ENCODE results near the gene INCA1.

The INCA1 gene

DNA sequence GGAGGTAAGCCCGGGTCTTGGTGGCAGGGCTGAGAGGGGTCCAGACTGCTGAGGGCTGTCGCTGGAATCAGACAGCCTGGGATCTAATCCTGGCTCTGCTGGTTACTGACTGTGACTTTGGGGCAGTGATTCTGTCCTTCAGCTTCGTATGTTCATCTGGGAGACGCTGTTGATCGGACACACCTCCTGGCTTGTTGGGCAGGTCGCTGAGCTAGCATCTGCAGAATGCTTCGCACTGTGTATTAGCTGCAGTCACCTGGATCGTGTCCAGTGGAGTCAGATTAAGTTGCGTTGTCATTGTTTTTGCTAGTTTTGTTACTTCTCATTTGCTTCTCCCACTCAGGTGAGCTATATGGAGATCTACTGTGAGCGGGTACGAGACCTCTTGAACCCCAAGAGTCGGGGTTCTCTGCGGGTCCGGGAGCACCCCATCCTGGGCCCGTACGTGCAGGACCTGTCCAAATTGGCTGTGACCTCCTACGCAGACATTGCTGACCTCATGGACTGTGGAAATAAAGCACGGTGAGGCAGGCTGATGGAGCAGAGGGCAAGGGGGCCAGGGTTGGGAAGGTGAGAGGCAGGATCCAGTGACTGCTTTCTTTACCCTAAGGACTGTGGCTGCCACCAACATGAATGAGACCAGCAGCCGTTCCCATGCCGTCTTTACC lies 4.9 kb upstream of the INCA1 start:
- TF ChIP-seq POLR2A (IDR thresholded peaks at IDR 0.05; ENCODE audit: low read depth, low read length), result no peak
- no peak for TF ChIP-seq TAF1 (IDR thresholded peaks at IDR 0.05; ENCODE audit: borderline replicate concordance, low read depth, low read length)
- TF ChIP-seq POLR2AphosphoS5 (IDR thresholded peaks at IDR 0.05; ENCODE audit: low read depth, low read length), result no peak
- DNase-seq (ENCODE audit: insufficient read length), result no peak
- FAIRE-seq, result no peak

DNA sequence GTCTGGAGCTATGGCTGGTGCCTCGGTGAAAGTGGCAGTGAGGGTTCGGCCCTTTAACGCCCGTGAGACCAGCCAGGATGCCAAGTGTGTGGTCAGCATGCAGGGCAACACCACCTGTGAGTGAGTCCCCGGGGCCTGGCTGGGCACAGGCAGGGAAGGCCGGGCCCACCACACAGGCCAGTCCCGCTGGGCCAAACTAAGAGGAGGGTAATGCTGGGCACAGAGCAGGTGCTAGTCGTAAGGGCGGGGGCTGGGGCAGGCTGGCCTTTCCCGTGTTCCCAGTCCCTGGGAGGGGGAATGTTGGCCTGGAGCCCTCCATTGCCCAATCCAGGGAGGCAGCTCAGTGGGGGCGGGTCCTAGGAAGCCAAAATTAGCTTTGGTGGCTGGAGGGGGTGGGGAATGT lies 2.9 kb upstream of the INCA1 start:
- TF ChIP-seq POLR2AphosphoS5 (IDR thresholded peaks at IDR 0.05; ENCODE audit: low read depth, low read length) (no peak), POLR2A (IDR thresholded peaks at IDR 0.05; ENCODE audit: low read depth, low read length) (no peak), TAF1 (IDR thresholded peaks at IDR 0.05; ENCODE audit: borderline replicate concordance, low read depth, low read length) (no peak)
- FAIRE-seq, result no peak

DNA sequence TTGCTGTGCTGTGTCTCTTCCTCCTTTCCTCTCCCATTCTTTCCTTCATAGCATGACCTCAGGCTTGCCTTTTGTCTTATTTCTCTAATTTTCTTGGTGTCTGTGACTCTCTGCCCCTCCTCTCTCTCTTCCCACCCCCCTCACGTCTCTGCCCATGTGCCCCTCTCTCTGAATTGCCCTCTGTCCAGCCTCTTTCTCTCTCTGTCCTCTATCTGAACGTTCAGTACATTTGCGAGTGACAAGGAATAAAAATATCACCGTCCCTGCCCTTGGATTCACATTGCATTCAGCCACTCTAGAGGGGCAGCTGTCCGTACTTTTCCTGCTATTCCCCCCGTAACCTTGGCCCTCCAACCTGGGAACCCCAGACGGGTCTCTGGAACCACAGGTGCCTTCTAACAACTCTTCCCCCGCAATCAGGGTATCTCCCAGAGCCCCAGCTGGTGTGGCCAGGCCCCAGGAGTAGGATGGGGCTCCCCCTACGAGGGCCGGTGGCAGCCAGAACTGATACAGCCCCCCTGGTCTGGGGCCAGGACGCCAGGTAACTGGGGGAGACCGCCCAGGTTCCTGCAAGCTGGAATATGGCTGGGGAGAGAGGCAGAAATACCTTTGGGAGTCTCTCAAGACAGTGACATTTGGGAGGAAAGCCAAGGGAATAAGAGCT lies 2.2 kb upstream of the INCA1 start:
- TF ChIP-seq POLR2AphosphoS5 (IDR thresholded peaks at IDR 0.05; ENCODE audit: low read depth, low read length) (no peak), TAF1 (IDR thresholded peaks at IDR 0.05; ENCODE audit: borderline replicate concordance, low read depth, low read length) (no peak), POLR2A (IDR thresholded peaks at IDR 0.05; ENCODE audit: low read depth, low read length) (no peak)
- no peak for DNase-seq (ENCODE audit: insufficient read length)
- no peak for FAIRE-seq

More for the DNA sequence above, 2.9 kb upstream of the INCA1 start:
- no peak for DNase-seq (ENCODE audit: insufficient read length)

DNA sequence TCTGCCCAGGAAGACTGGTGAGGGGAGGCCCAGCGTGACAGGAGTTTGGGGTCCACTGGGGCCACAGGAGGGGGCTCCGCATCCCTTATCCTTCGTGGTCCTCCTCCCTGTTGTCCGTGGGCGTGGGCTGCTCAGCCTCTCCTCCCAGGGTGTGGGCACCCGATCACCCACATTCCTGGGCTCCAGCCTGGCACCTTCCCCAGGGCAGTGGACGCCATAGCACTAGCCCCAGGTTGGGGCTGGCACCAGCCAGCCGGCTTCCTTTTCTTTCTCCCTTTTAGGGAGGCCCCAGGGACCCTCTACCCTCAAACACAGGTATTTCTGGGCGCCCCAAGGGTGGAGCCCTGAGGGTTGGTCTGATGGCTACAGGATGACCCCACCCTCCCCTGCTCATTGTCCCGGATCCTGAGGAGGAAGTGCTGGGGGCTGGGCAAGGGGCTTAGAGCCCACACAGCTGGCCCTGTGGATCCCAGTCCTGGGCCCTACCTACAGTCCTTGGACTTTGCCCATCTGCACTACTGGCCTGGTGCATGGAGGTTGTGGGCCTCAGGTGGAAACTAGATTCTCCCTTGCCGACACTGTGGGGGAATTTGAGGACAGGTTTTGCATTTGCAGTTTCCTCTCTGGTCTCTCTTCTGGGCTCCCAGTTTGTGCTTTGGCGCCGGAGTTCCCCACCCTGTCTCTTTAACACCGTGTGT lies 1.6 kb upstream of the INCA1 start:
- TF ChIP-seq TAF1 (IDR thresholded peaks at IDR 0.05; ENCODE audit: borderline replicate concordance, low read depth, low read length) (no peak), POLR2AphosphoS5 (IDR thresholded peaks at IDR 0.05; ENCODE audit: low read depth, low read length) (no peak), POLR2A (IDR thresholded peaks at IDR 0.05; ENCODE audit: low read depth, low read length) (no peak)
- FAIRE-seq (peak; percentile 82), DNase-seq (ENCODE audit: insufficient read length) (no peak)

DNA sequence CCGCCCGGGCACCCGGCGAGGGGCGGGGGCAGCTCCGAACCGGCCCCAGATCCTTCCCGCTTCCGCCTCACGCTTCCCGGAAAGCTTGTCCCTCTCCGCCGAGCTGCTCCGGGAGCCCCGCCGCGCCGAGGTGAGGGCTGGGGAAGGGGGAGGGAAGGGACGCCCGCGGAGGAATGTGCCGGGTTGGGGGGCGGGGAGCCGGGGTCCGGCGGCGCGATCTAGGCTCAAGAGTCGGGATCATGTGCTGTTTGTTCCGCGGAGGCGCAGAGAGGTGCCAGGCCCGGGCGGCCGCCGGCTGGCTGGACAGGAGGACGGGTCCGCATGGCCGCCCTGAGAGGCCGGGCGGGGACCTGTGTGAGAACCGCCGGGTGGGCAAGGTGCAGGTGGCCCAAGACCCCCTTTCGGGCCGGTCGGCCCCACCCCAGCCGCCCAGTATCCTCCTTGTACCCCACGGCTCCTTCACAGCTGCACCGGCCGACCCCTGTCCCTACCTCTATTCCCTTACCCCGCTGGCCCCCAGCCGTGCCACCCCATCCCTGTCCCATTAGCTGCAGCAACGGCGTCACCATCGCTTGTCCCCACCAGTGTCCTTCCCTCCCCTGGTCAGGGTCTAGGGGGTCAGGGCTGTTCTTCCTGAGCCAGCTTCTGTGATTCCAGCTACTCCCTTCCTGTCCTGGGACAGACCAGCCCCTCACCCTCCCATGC lies 857 bp upstream of the INCA1 start:
- TF ChIP-seq POLR2A (IDR thresholded peaks at IDR 0.05; ENCODE audit: low read depth, low read length) (no peak), POLR2AphosphoS5 (IDR thresholded peaks at IDR 0.05; ENCODE audit: low read depth, low read length) (no peak)
- DNase-seq (ENCODE audit: insufficient read length) (no peak), FAIRE-seq (no peak)

DNA sequence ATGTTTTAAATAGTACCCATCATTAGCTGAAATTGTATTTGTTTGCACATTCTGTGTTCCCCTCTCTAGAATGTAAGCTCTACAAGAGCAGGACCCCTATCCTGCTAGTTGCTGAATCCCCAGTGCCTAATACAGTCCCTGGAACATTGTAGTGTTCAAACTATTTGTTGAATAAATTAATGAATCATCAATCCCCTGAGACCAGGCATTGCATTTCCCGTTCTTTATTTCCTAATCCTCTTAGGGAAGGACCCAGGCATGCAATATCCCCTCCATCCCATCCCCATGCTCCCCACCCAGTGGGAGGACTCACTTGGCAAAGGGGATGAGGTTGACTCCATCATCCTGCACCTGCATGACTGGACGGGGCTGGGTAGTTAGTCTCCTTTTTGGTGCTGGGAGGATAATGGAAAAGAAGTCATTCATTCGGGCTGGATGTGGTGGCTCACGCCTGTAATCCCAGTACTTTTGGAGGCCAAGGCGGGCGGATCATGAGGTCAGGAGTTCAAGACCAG lies 3.2 kb downstream of the INCA1 start:
- TF ChIP-seq POLR2A (IDR thresholded peaks at IDR 0.05; ENCODE audit: low read depth, low read length), result no peak
- FAIRE-seq (no peak), DNase-seq (ENCODE audit: insufficient read length) (no peak)

DNA sequence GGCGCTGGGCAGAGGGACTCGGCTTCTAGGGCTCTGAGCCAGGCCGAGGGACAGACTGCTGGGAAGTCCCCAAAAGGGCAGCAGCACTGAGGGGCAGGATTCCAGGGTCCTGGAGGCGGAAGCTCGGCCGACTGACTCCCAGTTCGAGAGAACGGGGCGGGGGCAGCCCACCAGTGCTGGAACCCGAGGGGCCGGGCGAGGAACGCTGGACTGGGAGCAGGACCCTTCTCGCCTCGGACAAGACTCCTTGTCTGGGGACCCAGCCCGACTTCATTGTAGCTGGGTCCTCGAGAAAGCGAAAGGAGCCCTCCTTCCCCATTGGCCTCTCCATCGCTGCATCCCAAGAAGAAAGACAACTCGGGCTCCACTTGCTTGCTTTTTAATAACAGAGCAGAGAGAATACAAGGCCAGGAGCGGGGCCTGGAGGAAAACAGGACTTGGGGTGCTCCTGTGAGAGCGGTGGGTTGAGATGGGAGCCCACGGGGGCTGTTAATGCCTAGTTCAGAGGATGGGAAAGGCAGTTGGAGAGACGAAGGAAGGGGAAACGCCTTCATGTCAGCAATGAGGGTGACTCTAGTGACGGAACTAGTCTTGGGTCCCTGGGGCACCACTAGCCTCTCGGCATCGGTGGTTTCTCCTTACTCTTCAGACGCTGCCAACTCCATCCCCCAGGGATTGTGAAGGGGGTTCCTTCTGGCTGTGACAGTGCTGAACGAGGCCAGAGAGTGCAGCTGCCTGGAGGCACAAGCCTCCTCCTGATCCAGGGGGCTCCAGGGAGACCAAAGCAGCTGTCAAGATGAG lies 9.4 kb downstream of the INCA1 start:
- FAIRE-seq (peak; percentile 77), DNase-seq (ENCODE audit: insufficient read length) (no peak)
- TF ChIP-seq POLR2A (IDR thresholded peaks at IDR 0.05; ENCODE audit: low read depth, low read length), result no peak

DNA sequence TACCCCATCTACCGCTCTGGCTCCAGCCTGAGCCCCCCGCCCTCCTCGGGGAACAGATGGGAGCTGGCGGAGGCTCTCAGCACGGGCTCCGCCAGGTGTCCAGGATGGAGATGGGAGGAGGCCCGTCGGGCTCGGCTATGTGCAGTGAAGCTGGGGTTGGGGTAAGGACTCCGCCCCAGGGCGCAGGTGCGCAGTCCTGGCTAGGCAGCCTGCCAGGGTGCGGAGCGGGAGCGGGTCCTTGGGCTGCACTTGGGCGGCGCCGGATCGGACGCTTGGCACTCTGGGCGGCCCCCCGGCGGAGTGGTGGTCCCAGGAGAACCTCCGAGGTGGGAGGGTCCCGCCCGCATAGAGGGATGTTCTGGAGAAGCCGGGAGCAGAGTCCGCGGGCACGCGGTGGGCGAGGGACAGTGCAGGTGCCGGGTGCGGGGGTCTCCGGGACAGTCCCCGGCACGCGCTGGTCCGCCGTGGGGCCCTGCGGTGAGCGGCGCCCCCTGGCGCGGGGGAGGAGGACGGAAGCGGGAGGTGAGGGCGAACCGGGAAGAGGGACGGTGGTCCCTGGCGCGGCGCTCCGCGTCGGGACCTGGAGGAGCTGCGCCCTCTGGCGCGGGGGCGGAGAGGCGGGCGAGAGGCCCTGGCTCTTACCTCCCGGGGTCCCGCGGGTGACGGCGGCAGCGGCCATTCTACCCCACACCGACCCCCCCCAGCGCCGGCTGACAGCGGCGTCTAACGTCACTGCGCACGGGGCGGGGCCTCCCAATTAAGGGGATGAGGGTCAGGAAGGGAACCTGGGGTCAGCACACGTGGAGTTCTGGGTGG lies 10.2 kb downstream of the INCA1 start, which contains the start of gene CAMTA2:
Gene CAMTA2 (minus strand): TSS at position 725 of the 816 bp plus-strand sequence. CDS start 1,453 bp downstream, outside the sequence.
- TF ChIP-seq TAF1 (IDR thresholded peaks at IDR 0.05; ENCODE audit: borderline replicate concordance, low read depth, low read length) (no peak), POLR2A (IDR thresholded peaks at IDR 0.05; ENCODE audit: low read depth, low read length) (peak; percentile 52; the same call in 1 of the 2 replicates), POLR2AphosphoS5 (IDR thresholded peaks at IDR 0.05; ENCODE audit: low read depth, low read length) (0 out of 2 replicates have a peak, but pooled peaks have one; percentile 31)
- FAIRE-seq (peak; percentile 95), DNase-seq (ENCODE audit: insufficient read length) (peak; percentile 86)

DNA sequence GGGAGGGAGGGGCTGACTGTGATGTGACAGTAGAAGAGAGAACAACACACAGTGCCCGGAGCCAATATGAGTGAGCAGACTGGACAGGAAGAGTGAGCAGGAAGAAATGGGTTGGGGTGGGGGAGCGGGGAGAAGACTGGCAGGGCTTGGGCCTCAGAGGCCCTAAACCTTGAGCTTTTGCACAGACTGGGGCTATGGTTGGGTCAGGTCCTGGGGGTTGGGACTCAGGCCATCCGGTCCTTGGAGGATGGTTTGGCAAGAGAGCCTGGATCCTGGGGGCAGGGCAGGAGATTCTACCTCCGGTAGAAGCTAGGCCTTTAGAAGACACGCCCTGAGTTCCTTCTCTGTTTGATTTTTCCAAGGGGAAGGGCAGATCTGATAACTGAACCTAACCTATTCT lies 10.9 kb downstream of the INCA1 start:
- no peak for FAIRE-seq
- no peak for DNase-seq (ENCODE audit: insufficient read length)

DNA sequence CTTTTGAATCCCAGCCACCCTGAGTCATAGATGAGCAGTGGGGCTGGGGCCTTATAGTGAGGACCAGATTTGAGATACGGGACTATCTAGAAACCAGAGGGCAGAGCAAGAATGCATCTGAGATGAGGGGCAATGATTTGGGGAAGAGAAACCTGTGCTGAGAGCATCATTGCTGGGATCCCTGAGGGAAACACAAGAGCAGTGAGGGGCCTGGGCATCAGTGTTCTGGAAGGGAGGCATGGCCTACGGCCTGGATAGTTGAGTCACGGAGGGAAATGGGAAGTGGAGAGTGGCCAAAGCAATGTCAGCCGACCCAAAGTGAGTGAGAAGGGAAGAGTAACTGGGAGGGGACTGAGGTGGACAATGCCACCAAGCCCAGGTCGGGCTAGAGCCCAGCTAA lies 15.0 kb downstream of the INCA1 start:
- no peak for FAIRE-seq
- no peak for DNase-seq (ENCODE audit: insufficient read length)
- TF ChIP-seq TAF1 (IDR thresholded peaks at IDR 0.05; ENCODE audit: borderline replicate concordance, low read depth, low read length), result no peak
- TF ChIP-seq POLR2AphosphoS5 (IDR thresholded peaks at IDR 0.05; ENCODE audit: low read depth, low read length), result no peak
- TF ChIP-seq POLR2A (IDR thresholded peaks at IDR 0.05; ENCODE audit: low read depth, low read length), result no peak

More for the DNA sequence above, 10.9 kb downstream of the INCA1 start:
- TF ChIP-seq POLR2A (IDR thresholded peaks at IDR 0.05; ENCODE audit: low read depth, low read length), result no peak
- no peak for TF ChIP-seq TAF1 (IDR thresholded peaks at IDR 0.05; ENCODE audit: borderline replicate concordance, low read depth, low read length)
- TF ChIP-seq POLR2AphosphoS5 (IDR thresholded peaks at IDR 0.05; ENCODE audit: low read depth, low read length), result no peak
